ENCODE data around the gene SH3BP2.

DNA sequence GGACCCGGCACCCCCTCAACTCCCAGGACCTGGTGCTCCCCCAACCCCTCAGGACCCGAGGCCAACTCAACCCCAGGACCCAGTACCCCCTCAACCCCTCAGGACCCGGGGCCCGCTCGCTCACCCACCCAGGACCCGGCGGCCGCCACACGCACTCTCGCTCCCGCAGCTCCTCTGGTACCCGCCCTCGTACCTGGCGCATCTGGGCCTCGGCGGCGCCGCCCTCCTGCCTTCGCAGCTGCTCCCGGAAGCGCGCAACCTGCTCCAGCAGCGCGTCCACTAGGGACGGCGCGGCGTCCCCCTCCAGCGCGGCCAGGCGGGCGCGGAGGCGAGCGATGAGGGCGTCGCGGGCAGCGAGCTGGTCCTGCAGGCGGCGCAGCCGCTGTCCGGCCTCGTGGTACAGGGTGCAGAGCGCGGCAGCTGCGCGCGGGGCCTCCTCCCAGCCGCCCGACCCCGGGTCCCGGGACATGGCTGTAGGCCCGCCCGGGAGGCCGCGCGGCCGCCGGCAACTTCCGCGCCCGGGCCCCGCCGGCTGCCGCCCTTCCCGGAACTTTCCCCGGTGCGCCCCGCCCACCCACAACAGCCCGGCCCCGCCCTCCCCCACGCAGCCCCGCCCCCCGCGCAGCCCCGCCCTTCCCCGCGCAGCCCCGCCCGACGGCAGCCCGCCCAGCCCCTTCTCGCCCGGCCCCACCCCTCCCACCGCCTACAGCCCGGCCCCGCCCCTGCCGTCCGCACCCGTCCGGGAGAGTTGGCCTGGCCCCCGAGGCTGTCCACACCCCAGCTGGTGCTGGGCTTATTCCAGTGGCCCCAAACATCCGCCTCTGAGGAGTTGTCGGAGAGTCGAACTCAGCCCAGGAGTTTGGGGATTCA, 36.8 kb upstream of the SH3BP2 start, which contains the start of gene TNIP2:
- no peak for TF ChIP-seq OSR1 (CRISPR knock-in tag; IDR thresholded peaks at IDR 0.05)
- no peak for TF ChIP-seq ZFP3 (CRISPR knock-in tag; IDR thresholded peaks at IDR 0.05)
- TF ChIP-seq RARB (CRISPR knock-in tag; IDR thresholded peaks at IDR 0.05) = no peak
- TF ChIP-seq, protein P1, sequence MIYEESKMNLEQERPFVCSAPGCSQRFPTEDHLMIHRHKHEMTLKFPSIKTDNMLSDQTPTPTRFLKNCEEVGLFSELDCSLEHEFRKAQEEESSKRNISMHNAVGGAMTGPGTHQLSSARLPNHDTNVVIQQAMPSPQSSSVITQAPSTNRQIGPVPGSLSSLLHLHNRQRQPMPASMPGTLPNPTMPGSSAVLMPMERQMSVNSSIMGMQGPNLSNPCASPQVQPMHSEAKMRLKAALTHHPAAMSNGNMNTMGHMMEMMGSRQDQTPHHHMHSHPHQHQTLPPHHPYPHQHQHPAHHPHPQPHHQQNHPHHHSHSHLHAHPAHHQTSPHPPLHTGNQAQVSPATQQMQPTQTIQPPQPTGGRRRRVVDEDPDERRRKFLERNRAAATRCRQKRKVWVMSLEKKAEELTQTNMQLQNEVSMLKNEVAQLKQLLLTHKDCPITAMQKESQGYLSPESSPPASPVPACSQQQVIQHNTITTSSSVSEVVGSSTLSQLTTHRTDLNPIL (CRISPR knock-in tag; IDR thresholded peaks at IDR 0.05; ENCODE audit: low read depth) = no peak

Data from SK-N-SH treated with all-trans-retinoic acid at 6 μM for 48 hours (cell line).